ENCODE results near the gene UBA1.

GRCh38 chrX:47245156-47245555, 51.5 kb downstream of the UBA1 start:
- TF ChIP-seq CTCF (IDR thresholded peaks at IDR 0.05 in 2 of 3, conservative IDR thresholded peaks at IDR 0.05 in 1 of 3; ENCODE audit: control insufficient read depth in 2 of 3, extremely low read depth in 1 of 3, insufficient read depth in 1 of 3, low read depth in 3 of 3, low read length in 3 of 3) (no peak), KDM1A (IDR thresholded peaks at IDR 0.05; ENCODE audit: borderline replicate concordance) (no peak), POLR2A (IDR thresholded peaks at IDR 0.05; ENCODE audit: low read depth, low read length) (no peak), ELK1 (IDR thresholded peaks at IDR 0.05; ENCODE audit: low read depth, low read length) (no peak), ZZZ3 (IDR thresholded peaks at IDR 0.05; ENCODE audit: control insufficient read depth, insufficient read length, low read depth) (no peak), GABPA (IDR thresholded peaks at IDR 0.05; ENCODE audit: low read depth) (no peak), BHLHE40 (IDR thresholded peaks at IDR 0.05; ENCODE audit: borderline replicate concordance in 1 of 2, low read depth in 2 of 2, low read length in 1 of 2) (no peak), NFIC (IDR thresholded peaks at IDR 0.05; ENCODE audit: low read depth, low read length) (no peak), POLR2AphosphoS5 (IDR thresholded peaks at IDR 0.05; ENCODE audit: low read length) (no peak), EGR1 (IDR thresholded peaks at IDR 0.05; ENCODE audit: borderline replicate concordance in 1 of 2, low read depth in 2 of 2, low read length in 2 of 2) (no peak), CHD4 (IDR thresholded peaks at IDR 0.05) (no peak), SMAD1 (IDR thresholded peaks at IDR 0.05; ENCODE audit: low read depth, partially characterized antibody) (no peak)

Data from GM12878 (cell line).